ENCODE results near the gene LINC01488.

- TF ChIP-seq CTCF (IDR thresholded peaks at IDR 0.05; ENCODE audit: insufficient read depth, low read length, poor library complexity, severe bottlenecking) (no peak), EZH2phosphoT487 (conservative IDR thresholded peaks at IDR 0.05; ENCODE audit: low read length) (no peak)
These were observed 31.7 kb downstream of the LINC01488 start for GRCh38 chr11:69513196-69513595.

Measured in SU-DHL-6 (cell line).